Measurements from ENCODE around the gene ZFPL1.

The ZFPL1 gene

DNA sequence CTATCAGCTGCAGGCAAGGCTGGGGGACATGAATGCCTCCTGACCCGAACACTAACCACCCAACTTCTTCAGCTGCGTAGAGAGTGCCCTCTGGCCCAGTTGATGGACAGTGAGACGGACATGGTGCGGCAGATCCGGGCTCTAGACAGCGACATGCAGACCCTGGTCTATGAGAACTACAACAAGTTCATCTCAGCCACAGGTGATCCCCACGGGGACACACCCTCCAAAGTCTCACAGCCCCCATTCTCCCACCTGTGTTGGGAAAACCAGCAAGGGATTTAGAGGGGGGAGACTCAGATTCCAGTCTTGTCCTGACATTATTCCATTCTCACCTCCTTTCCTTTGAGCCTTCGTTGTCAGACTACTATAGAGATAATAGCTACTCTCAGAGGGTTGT, 12.9 kb downstream of the ZFPL1 start:
- no peak for DNase-seq

DNA sequence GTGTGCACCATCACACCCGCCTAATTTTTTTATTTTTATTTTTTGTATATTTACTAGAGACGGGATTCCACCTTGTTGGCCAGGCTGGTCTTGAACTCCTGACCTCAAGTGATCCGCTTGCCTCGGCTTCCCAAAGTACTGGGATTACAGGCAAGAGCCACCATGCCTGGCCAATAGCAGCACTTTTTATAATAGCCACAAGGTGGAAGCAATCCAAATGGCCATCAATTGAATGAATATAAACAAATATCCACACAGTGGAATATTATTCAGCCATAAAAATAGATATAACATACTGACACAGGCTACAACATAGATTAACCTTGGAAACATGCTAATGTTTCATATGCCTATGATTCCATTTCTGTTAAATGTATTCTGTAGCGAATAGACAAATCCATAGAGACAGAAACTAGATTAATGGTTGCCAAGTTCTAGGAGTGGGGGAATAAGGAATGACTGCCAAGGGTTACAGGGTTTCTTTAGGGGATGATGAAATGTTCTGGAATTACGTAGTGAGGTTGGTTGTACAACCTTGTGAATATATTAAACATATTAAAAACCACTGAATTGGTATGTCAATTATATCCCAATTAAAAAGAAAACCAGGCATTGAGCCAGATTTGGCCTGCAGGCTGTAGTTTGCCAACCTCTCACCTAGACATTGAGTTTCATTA, 16.8 kb downstream of the ZFPL1 start:
- no peak for DNase-seq

DNA sequence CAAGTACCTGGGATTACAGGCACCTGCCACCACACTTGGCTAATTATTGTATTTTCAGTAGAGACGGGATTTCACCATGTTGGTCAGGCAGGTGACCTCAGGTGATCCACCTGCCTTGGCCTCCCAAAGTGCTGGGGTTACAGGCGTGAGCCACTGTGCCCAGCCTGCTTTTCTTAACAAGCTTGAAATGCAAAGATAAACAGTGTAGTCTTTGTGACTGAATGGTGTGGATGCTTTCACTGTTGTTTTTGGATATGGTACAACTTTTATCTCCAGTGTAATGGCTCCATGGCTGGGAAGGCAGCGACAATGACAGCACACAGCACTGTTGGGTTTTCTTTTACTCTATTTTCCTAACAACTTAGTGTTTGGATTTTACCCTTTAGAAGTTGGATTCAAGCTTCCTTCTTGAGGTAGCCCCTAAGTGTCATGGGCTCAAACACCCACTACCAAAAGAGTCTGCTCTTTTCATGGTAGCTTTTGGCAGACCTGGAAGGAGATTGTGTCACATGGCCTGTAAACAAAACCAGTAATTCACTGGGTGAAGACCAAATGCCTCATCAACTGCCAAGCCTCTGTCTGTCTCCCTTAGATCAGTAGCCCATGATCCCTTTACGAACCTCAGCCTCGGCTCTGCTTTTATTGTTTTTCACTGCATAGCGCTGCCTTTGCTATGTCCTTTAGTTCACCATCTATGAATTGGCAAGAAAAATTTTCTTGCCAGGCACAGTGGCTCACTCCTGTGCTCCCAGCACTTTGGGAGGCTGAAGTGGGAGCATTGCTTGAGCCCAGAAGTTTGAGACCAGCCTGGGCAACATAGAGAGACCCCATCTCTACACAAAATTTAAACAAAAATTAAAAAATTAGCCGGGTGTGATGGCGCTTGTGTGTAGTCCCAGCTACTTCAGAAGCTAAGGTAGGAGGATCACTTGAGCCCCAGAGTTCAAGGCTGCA, 18.4 kb downstream of the ZFPL1 start:
- DNase-seq, result no peak

DNA sequence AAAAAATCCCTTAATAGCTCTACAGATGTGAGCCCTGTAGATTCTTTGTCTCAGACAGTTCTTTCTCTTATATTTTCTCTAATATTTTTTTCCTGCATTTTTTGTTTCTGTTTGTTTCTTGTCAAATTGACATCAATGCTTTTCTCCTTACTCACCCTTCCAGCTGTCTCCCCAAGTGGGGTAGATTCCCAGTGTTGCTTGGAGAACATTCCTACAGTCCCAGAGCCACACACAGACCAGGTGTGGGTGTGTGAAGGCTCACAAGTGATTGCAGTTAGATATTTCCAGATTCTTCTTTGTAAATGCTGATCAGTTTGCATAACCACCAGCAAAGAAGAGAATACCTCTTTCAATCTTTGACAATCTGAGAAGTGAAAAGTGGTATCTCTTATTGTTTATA, 19.5 kb downstream of the ZFPL1 start:
- no peak for DNase-seq

DNA sequence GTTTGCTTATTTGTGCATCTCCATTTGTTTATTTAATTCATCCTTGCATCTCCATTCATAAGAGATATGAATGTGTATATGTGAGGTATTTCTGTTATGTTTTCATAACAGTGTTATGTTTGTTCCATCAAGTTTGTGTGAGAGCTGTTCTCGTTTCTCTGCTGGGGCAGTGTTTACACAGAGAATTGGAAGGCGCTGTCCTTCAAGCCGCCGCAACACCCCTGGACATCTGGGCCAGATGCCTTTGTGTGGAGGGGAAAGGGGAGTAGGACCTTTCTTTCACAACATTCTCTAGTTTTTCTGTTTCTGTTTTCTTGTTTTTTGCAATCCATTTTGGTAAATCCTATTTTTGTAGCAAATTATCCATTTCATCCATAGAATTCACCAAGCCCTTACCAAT, 20.6 kb downstream of the ZFPL1 start:
- no peak for DNase-seq

DNA sequence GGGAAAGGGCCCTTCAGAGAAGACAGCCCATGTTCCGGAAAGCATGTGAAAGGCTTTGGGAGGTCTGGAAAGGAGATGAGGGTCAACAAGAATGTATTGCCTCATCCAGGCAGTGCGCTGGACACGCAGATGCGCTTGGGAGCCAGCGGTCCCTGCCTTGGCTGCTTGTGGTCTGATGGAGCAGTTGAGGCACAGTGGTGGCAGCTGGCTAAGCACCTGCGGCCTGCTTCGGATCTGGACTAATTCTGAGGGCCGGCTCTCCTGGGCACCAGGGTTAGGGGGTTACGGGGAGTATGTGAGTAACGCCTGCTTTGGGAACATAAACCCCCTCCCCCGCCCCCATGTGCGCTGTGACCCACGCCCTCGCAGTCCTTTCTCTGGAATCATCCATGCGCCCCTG, 23.1 kb downstream of the ZFPL1 start:
- DNase-seq, result no peak

DNA sequence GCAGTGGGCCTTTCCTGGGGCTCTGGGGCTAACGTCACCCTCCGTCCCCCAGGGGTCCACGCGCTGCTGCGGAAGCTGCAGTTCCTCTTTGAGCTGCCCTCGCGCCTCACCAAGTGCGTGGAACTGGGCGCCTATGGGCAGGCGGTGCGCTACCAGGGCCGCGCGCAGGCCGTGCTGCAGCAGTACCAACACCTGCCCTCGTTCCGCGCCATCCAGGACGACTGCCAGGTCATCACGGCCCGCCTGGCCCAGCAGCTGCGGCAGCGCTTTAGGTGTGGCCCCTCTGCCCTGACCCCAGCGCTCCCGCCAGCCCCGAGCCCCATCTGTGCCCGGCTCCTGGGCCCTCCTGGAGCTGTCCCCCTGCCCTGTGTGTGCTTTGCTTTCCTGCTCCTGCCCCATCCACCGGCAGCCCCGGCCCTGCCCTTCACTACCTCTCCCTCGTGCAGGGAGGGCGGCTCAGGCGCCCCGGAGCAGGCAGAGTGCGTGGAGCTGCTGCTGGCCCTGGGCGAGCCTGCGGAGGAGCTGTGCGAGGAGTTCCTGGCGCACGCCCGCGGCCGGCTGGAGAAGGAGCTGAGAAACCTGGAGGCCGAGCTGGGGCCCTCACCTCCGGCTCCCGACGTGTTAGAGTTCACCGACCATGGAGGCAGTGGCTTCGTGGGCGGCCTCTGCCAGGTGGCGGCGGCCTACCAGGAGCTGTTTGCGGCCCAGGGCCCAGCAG, 23.9 kb downstream of the ZFPL1 start:
- DNase-seq, result no peak

DNA sequence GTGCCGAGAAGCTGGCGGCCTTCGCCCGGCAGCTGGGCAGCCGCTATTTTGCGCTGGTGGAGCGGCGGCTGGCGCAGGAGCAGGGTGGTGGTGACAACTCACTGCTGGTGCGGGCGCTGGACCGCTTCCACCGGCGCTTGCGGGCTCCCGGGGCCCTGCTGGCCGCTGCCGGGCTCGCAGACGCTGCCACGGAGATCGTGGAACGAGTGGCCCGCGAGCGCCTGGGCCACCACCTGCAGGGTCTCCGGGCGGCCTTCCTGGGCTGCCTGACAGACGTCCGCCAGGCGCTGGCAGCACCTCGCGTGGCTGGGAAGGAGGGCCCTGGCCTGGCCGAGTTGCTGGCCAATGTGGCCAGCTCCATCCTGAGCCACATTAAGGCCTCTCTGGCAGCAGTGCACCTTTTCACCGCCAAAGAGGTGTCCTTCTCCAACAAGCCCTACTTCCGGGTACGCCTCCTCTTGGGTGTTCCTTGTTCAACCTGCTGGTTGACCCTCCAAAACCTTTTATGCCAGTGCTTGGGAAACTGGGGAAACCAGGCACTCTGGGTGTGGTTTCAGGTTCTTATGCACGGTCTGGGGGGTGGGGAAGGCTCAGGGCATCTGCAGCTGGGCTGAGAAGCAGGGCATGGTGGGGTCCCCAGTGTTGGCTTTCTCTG, 24.6 kb downstream of the ZFPL1 start:
- no peak for DNase-seq

DNA sequence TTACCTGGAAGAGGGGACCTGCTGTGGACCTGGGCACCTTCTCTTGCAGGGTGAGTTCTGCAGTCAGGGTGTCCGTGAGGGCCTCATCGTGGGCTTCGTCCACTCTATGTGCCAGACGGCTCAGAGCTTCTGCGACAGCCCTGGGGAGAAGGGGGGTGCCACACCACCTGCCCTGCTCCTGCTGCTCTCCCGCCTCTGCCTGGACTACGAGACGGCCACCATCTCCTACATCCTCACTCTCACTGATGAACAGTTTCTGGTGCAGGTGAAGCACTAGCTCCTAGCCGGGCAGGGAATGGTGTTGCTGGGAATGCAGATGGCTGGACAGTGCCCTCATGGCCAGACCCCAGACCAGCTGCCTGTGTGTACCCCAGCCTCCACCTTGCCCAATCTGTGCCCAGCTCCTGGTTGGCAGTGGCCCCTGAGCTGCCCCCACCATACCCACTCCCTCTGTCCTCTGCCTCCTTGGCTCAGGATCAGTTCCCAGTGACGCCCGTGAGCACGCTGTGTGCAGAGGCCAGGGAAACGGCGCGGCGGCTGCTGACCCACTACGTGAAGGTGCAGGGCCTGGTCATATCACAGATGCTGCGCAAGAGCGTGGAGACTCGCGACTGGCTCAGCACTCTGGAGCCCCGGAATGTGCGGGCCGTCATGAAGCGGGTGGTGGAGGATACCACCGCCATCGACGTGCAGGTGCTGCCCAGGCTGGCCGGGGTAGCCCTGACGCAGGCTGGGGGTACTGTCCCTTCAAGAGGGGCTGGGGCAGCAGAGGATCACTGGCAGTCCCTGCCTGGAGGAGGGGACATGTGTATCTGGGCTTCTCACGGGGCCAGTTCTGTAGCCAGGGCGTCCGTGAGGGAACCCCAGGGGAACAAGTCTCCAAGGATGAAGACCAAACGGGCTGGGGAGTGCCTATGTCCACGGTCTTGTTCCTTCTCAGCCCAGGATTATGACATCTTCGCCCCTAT, 25.5 kb downstream of the ZFPL1 start:
- no peak for DNase-seq

DNA sequence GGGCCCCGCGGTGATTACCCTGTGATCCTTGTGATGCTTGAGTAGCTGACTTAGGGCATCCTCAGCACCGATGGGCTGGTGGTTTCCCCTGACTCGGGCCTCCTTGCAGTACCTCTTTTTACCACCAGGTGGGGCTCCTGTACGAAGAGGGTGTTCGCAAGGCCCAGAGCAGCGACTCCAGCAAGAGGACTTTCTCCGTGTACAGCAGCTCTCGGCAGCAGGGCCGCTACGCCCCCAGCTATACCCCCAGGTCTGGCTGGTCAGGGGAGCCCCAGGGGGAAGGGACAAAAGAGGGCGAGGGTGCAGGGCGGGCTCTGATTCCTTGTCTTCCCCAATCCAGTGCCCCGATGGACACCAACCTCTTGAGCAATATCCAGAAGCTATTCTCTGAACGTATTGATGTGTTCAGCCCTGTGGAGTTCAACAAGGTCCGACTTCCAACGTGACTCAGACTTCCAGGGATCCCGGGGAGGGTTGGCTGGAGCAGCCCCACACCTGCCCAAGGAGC, 26.4 kb downstream of the ZFPL1 start:
- peak; percentile 8 for DNase-seq

DNA sequence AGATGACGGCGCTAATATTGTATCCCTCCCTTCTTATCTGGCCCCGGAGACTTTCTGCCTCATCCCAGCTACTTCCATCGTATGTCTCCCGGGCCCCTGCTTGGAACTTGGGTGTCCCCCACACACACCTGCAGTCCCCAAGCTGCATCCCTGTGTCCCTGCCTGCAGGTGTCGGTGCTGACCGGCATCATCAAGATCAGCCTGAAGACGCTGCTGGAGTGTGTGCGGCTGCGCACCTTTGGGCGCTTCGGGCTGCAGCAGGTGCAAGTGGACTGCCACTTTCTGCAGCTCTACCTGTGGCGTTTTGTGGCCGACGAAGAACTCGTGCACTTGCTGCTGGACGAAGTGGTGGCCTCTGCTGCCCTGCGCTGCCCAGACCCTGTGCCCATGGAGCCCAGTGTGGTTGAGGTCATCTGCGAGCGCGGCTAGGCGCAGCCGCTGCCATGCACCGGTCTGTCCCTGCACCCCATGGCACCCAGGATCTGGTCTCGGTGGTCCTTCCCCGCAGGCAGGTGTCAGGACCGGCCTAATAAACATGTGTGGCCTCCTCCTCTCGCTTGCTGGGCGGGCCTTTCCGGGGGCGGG, 27.2 kb downstream of the ZFPL1 start:
- DNase-seq, result no peak

DNA sequence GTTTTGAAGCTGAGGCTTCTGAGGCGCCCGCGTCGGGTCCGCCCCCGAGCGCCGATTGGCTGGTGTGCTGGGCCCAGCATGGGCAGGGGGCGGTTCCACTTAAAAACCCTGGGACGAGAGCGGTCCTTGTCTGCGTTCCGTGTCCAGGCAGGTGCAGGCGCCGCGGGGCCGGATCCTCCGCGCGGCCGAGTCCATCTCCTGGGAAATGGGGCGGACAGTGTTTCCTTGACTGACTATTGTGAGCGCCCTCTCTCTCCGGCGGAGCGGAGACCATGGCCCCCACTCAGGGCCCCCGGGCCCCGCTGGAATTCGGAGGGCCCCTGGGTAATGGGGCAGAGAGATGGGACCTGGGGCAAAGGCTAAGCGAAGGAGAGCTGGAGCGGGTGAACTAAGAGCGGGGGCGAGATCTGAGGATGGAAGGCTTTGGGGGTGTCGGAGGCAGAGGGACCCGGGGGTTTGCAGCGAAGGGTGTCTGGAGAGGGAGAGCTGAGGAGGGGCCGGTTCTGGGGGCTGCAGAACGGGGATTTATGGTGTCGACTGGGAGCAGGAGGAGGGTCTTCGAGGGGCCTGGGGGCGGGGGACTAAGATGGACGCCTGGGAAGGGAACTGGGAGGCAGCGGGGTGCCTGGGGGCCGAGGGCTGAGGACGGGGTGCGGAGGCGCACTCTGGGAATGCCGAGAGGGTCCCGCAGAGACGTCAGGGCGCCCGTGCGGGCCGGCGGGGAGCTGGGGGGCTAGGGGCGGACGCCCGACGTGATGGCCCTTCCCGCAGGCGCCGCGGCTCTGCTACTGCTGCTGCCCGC, 27.9 kb downstream of the ZFPL1 start, which contains the start of gene TM7SF2:
TM7SF2 (plus strand) TSS at position 129 of the 802 bp plus-strand sequence; CDS start at position 273, 144 bp downstream.
- peak; percentile 62 for DNase-seq

DNA sequence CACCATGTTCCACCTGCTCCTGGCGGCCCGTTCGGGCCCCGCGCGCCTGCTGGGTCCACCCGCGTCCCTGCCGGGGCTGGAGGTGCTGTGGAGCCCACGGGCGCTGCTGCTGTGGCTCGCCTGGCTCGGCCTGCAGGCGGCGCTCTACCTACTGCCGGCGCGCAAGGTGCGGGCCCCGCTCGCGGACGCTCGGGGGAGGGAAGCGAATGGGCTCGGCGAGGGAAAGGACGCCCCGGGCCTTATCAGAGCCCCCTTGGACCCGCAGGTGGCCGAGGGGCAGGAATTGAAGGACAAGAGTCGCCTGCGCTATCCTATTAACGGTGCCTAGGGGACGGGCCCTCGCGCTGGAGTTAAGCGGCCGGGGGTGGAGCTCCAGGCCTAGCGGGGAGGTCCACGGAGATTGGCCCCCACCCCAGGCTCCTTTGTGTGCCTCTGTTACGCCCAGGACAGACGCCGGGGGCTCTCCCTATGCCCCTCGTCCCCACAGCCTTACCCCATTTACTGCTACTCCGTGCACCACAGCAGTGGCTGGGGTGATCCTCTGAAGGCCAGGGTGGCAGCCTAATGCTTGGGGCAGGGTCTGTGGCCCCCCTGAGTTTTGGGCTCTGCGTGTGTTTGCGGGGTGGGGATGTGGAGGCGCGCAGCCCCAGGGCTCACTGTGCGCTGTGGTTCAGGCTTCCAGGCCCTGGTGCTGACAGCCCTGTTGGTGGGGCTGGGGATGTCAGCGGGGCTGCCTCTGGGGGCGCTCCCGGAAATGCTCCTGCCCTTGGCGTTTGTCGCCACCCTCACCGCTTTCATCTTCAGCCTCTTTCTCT, 28.7 kb downstream of the ZFPL1 start:
- no peak for DNase-seq

DNA sequence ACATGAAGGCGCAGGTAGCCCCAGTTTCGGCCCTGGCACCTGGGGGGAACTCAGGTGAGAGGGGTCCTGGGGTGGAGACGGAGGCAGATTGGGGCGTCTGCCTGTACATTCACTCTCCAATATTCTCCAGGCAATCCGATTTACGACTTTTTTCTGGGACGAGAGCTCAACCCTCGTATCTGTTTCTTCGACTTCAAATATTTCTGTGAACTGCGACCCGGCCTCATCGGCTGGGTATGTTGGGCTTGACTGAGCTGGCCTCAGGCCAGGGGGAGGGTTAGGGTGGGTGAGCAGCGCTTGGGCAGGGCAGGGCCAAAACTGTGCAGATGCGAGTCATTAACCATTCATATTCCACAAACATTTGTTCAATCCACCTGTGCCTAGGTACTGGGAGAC, 29.3 kb downstream of the ZFPL1 start:
- DNase-seq, result no peak

DNA sequence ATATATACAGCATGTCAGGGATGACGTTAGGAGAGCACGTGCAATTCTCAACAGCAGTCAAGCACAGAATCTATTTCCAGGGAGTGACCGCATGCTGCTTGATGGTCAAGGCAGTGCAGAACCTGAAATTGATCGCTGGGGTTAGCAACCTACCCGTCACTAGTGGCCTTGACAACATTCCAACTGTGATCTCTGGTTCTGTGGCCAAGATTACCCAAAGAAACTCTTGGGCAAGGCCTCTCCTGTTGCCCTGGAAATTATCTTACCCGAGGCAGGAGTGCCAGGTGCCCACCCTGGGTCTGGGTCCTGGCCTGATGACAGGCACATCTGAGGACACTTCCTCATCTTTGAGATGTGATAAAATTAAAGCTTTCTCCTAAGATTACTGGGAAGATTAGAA, 29.8 kb downstream of the ZFPL1 start:
- DNase-seq, result no peak

DNA sequence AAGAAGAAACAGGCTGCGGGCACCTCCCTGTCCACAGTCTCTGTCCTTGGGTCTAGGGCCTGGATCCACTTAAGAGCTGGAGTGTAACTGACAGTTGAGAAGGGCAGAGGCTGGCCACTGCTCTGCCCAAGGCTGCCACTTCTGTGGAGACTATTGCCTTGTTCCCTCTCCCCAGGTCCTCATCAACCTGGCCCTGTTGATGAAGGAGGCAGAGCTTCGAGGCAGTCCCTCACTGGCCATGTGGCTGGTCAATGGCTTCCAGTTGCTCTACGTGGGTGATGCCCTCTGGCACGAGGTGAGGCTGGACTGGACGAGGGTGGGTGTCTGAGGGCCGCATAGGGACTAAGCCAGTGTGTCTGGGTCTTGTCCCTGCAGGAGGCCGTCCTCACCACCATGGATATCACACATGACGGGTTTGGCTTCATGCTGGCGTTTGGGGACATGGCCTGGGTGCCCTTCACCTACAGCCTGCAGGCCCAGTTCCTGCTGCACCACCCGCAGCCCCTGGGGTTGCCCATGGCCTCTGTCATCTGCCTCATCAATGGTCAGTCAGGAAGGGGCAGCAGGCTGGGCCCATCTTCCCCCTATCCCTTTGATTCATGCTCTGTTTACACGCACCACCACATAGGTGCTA, 30.6 kb downstream of the ZFPL1 start:
- no peak for DNase-seq

DNA sequence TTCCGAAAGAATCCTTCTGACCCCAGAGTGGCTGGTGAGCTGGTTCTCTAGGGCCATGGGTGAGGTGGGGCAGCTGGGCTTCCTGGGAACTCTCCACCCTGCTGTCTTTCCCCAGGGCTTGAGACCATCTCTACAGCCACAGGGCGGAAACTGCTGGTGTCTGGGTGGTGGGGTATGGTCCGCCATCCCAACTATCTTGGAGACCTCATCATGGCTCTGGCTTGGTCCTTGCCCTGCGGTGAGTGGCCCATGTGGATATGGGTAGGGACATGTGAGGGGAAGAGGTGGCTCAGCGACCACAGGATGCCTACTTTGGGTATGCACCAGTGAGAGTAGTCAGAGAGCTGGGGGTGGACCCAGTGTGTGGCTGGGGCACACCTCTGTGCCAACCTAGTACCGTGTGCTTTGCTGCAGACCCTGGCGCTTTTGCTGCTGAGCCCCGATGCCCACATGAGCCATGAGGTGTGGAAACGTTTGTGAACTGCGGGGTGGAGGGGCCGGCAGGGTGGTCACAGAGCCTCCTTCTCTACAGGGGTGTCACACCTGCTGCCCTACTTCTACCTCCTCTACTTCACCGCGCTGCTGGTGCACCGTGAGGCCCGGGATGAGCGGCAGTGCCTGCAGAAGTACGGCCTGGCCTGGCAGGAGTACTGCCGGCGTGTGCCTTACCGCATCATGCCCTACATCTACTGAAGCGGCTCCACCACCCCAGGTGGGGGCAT, 31.5 kb downstream of the ZFPL1 start:
- no peak for DNase-seq

Data from NCI-H2081 treated with DMSO at 0.1 percent for 48 hours (cell line).